ENCODE measurements around the gene GRIN2A.

Gene GRIN2A

GRCh38 chr16:9911989-9912388 lies 270.2 kb downstream of the GRIN2A start:
- no peaks in the 10 kb centered on the region for H3K9me3 ChIP-seq (ENCODE audit: control insufficient read depth, low read length)
- no peaks in the 10 kb centered on the region for H3K27me3 ChIP-seq (ENCODE audit: control insufficient read depth, insufficient read depth, low read length)
- H3K36me3 ChIP-seq (ENCODE audit: control insufficient read depth, insufficient read depth, low read length) = no peaks in the 10 kb centered on the region
- H3K4me3 ChIP-seq (ENCODE audit: low read length) = no peak overlapping the region
- H3K4me1 ChIP-seq (ENCODE audit: control insufficient read depth, insufficient read depth, low read length) = no peaks in the 10 kb centered on the region
- H3K9ac ChIP-seq (ENCODE audit: low read length) = no peak overlapping the region

- Histone ChIP-seq H3K4me1 (ENCODE audit: control insufficient read depth, insufficient read depth, low read length) (no peaks in the 10 kb centered on the region), H3K4me3 (ENCODE audit: low read length) (no peak overlapping the region), H3K36me3 (ENCODE audit: control insufficient read depth, insufficient read depth, low read length) (no peaks in the 10 kb centered on the region), H3K9ac (ENCODE audit: low read length) (no peak overlapping the region), H3K9me3 (ENCODE audit: control insufficient read depth, low read length) (no peaks in the 10 kb centered on the region), H3K27me3 (ENCODE audit: control insufficient read depth, insufficient read depth, low read length) (no peaks in the 10 kb centered on the region)
Measured at GRCh38 chr16:9911231-9911630, 271.0 kb downstream of the GRIN2A start.

GRCh38 chr16:9909072-9909825 lies 273.0 kb downstream of the GRIN2A start:
- H3K4me1 ChIP-seq (ENCODE audit: control insufficient read depth, insufficient read depth, low read length) = no peaks in the 10 kb centered on the region
- H3K9me3 ChIP-seq (ENCODE audit: control insufficient read depth, low read length) = no peaks in the 10 kb centered on the region
- no peaks in the 10 kb centered on the region for H3K36me3 ChIP-seq (ENCODE audit: control insufficient read depth, insufficient read depth, low read length)
- no peak overlapping the region for H3K4me3 ChIP-seq (ENCODE audit: low read length)
- no peaks in the 10 kb centered on the region for H3K27me3 ChIP-seq (ENCODE audit: control insufficient read depth, insufficient read depth, low read length)
- H3K9ac ChIP-seq (ENCODE audit: low read length) = no peak overlapping the region

- Histone ChIP-seq H3K36me3 (ENCODE audit: control insufficient read depth, insufficient read depth, low read length) (no peaks in the 10 kb centered on the region), H3K9ac (ENCODE audit: low read length) (no peak overlapping the region), H3K27me3 (ENCODE audit: control insufficient read depth, insufficient read depth, low read length) (no peaks in the 10 kb centered on the region), H3K4me1 (ENCODE audit: control insufficient read depth, insufficient read depth, low read length) (no peaks in the 10 kb centered on the region), H3K4me3 (ENCODE audit: low read length) (no peak overlapping the region), H3K9me3 (ENCODE audit: control insufficient read depth, low read length) (no peaks in the 10 kb centered on the region)
Measured at GRCh38 chr16:9908613-9909012, 273.6 kb downstream of the GRIN2A start.

GRCh38 chr16:9907752-9908151 lies 274.5 kb downstream of the GRIN2A start:
- H3K4me3 ChIP-seq (ENCODE audit: low read length) = no peak overlapping the region
- H3K9ac ChIP-seq (ENCODE audit: low read length) = no peak overlapping the region
- no peaks in the 10 kb centered on the region for H3K27me3 ChIP-seq (ENCODE audit: control insufficient read depth, insufficient read depth, low read length)
- H3K9me3 ChIP-seq (ENCODE audit: control insufficient read depth, low read length) = no peaks in the 10 kb centered on the region
- no peaks in the 10 kb centered on the region for H3K4me1 ChIP-seq (ENCODE audit: control insufficient read depth, insufficient read depth, low read length)
- H3K36me3 ChIP-seq (ENCODE audit: control insufficient read depth, insufficient read depth, low read length) = no peaks in the 10 kb centered on the region

GRCh38 chr16:9906218-9906617 lies 276.0 kb downstream of the GRIN2A start:
- Histone ChIP-seq H3K9me3 (ENCODE audit: control insufficient read depth, low read length) (no peaks in the 10 kb centered on the region), H3K27me3 (ENCODE audit: control insufficient read depth, insufficient read depth, low read length) (no peaks in the 10 kb centered on the region), H3K36me3 (ENCODE audit: control insufficient read depth, insufficient read depth, low read length) (no peaks in the 10 kb centered on the region), H3K4me3 (ENCODE audit: low read length) (no peak overlapping the region), H3K4me1 (ENCODE audit: control insufficient read depth, insufficient read depth, low read length) (no peaks in the 10 kb centered on the region), H3K9ac (ENCODE audit: low read length) (no peak overlapping the region)

GRCh38 chr16:9904526-9904925 lies 277.7 kb downstream of the GRIN2A start:
- Histone ChIP-seq H3K9ac (ENCODE audit: low read length) (no peak overlapping the region), H3K9me3 (ENCODE audit: control insufficient read depth, low read length) (no peaks in the 10 kb centered on the region), H3K4me1 (ENCODE audit: control insufficient read depth, insufficient read depth, low read length) (no peaks in the 10 kb centered on the region), H3K36me3 (ENCODE audit: control insufficient read depth, insufficient read depth, low read length) (no peaks in the 10 kb centered on the region), H3K4me3 (ENCODE audit: low read length) (no peak overlapping the region), H3K27me3 (ENCODE audit: control insufficient read depth, insufficient read depth, low read length) (no peaks in the 10 kb centered on the region)

GRCh38 chr16:9900576-9900975 lies 281.7 kb downstream of the GRIN2A start:
- H3K4me1 ChIP-seq (ENCODE audit: control insufficient read depth, insufficient read depth, low read length) = no peaks in the 10 kb centered on the region
- H3K36me3 ChIP-seq (ENCODE audit: control insufficient read depth, insufficient read depth, low read length) = no peaks in the 10 kb centered on the region
- H3K27me3 ChIP-seq (ENCODE audit: control insufficient read depth, insufficient read depth, low read length) = no peaks in the 10 kb centered on the region
- no peak overlapping the region for H3K4me3 ChIP-seq (ENCODE audit: low read length)
- no peaks in the 10 kb centered on the region for H3K9me3 ChIP-seq (ENCODE audit: control insufficient read depth, low read length)
- no peak overlapping the region for H3K9ac ChIP-seq (ENCODE audit: low read length)

GRCh38 chr16:9898555-9898954 lies 283.7 kb downstream of the GRIN2A start:
- Histone ChIP-seq H3K9me3 (ENCODE audit: control insufficient read depth, low read length) (no peaks in the 10 kb centered on the region), H3K27me3 (ENCODE audit: control insufficient read depth, insufficient read depth, low read length) (no peaks in the 10 kb centered on the region), H3K9ac (ENCODE audit: low read length) (no peak overlapping the region), H3K4me1 (ENCODE audit: control insufficient read depth, insufficient read depth, low read length) (no peaks in the 10 kb centered on the region), H3K36me3 (ENCODE audit: control insufficient read depth, insufficient read depth, low read length) (no peaks in the 10 kb centered on the region), H3K4me3 (ENCODE audit: low read length) (no peak overlapping the region)

- Histone ChIP-seq H3K36me3 (ENCODE audit: control insufficient read depth, insufficient read depth, low read length) (no peaks in the 10 kb centered on the region), H3K9me3 (ENCODE audit: control insufficient read depth, low read length) (no peaks in the 10 kb centered on the region), H3K27me3 (ENCODE audit: control insufficient read depth, insufficient read depth, low read length) (no peaks in the 10 kb centered on the region), H3K4me1 (ENCODE audit: control insufficient read depth, insufficient read depth, low read length) (no peaks in the 10 kb centered on the region), H3K4me3 (ENCODE audit: low read length) (no peak overlapping the region), H3K9ac (ENCODE audit: low read length) (no peak overlapping the region)
Measured at GRCh38 chr16:9898124-9898523, 284.1 kb downstream of the GRIN2A start.

GRCh38 chr16:9895817-9896216 lies 286.4 kb downstream of the GRIN2A start:
- no peak overlapping the region for H3K9ac ChIP-seq (ENCODE audit: low read length)
- H3K36me3 ChIP-seq (ENCODE audit: control insufficient read depth, insufficient read depth, low read length) = no peaks in the 10 kb centered on the region
- no peaks in the 10 kb centered on the region for H3K9me3 ChIP-seq (ENCODE audit: control insufficient read depth, low read length)
- no peaks in the 10 kb centered on the region for H3K27me3 ChIP-seq (ENCODE audit: control insufficient read depth, insufficient read depth, low read length)
- no peaks in the 10 kb centered on the region for H3K4me1 ChIP-seq (ENCODE audit: control insufficient read depth, insufficient read depth, low read length)
- no peak overlapping the region for H3K4me3 ChIP-seq (ENCODE audit: low read length)

- H3K4me3 ChIP-seq (ENCODE audit: low read length) = no peak overlapping the region
- H3K27me3 ChIP-seq (ENCODE audit: control insufficient read depth, insufficient read depth, low read length) = no peaks in the 10 kb centered on the region
- no peaks in the 10 kb centered on the region for H3K4me1 ChIP-seq (ENCODE audit: control insufficient read depth, insufficient read depth, low read length)
- no peaks in the 10 kb centered on the region for H3K9me3 ChIP-seq (ENCODE audit: control insufficient read depth, low read length)
- H3K9ac ChIP-seq (ENCODE audit: low read length) = no peak overlapping the region
- no peaks in the 10 kb centered on the region for H3K36me3 ChIP-seq (ENCODE audit: control insufficient read depth, insufficient read depth, low read length)
Measured at GRCh38 chr16:9885876-9886275, 296.4 kb downstream of the GRIN2A start.

GRCh38 chr16:9885467-9885866 lies 296.8 kb downstream of the GRIN2A start:
- no peaks in the 10 kb centered on the region for H3K9me3 ChIP-seq (ENCODE audit: control insufficient read depth, low read length)
- H3K9ac ChIP-seq (ENCODE audit: low read length) = no peak overlapping the region
- H3K27me3 ChIP-seq (ENCODE audit: control insufficient read depth, insufficient read depth, low read length) = no peaks in the 10 kb centered on the region
- H3K4me3 ChIP-seq (ENCODE audit: low read length) = no peak overlapping the region
- no peaks in the 10 kb centered on the region for H3K4me1 ChIP-seq (ENCODE audit: control insufficient read depth, insufficient read depth, low read length)
- no peaks in the 10 kb centered on the region for H3K36me3 ChIP-seq (ENCODE audit: control insufficient read depth, insufficient read depth, low read length)
